Cardiac fibroblast (primary cell): ENCODE data around the gene MEPCE.

ENCODE experiments used
- DNase-seq, 2 donors: peaks; one replicate each; pipeline versions ENCODE4 v3.0.0 to v3.0.0-alpha.2; 2010; ENCODE audit warnings: low read depth in 2 of 2
- H3K4me3 ChIP-seq, 2 donors: replicated peaks in 1 of 2; 1 replicate in 1 of 2; 2 replicates in 1 of 2; pipeline ENCODE4 v1.5.1; 2011; ENCODE audit warnings: low read depth in 2 of 2, low read length in 2 of 2, mild to moderate bottlenecking in 2 of 2, moderate library complexity in 1 of 2
- CTCF ChIP-seq: IDR thresholded peaks from one replicate; pipeline ENCODE4 v1.5.1; 2011; ENCODE audit warnings: low read depth, mild to moderate bottlenecking, low read length, inconsistent platforms

MEPCE gene

DNA sequence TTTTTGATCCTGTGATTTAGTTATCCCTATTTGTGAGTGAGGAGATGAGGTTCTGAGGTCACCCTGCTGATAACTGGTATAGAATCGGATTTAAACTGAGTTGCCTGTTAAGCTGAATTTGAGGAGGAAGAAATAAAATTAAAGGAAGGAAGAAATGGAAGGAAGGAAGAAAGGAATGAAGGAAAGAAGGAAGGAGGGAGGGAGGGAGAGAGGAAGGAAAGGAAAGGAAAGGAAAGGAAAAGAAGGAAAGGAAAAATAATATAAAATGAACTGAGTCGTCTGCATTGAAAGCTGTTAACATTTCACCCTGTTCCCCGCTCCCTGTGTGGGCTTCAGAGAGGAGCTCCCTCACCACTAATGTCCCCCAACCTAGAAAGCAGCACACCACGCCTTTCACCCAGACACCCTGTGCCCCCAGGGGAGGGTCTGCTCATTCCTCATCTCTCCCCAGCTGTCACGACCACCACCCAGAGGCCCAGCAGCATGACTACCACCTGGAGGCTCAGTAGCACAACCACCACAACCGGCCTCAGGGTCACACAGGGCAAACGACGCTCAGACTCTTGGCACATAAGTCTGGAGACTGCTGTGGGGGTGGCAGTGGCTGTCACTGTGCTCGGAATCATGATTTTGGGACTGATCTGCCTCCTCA is 40.1 kb upstream of the MEPCE start:
- no peak overlapping the region for H3K4me3 ChIP-seq

GRCh38 chr7:100390286-100391009 is 39.2 kb upstream of the MEPCE start:
- H3K4me3 ChIP-seq = no peak overlapping the region
- no peak for TF ChIP-seq CTCF
- DNase-seq = no peak

More for the DNA sequence above, 40.1 kb upstream of the MEPCE start:
- TF ChIP-seq CTCF = no peak
- DNase-seq = no peak

DNA sequence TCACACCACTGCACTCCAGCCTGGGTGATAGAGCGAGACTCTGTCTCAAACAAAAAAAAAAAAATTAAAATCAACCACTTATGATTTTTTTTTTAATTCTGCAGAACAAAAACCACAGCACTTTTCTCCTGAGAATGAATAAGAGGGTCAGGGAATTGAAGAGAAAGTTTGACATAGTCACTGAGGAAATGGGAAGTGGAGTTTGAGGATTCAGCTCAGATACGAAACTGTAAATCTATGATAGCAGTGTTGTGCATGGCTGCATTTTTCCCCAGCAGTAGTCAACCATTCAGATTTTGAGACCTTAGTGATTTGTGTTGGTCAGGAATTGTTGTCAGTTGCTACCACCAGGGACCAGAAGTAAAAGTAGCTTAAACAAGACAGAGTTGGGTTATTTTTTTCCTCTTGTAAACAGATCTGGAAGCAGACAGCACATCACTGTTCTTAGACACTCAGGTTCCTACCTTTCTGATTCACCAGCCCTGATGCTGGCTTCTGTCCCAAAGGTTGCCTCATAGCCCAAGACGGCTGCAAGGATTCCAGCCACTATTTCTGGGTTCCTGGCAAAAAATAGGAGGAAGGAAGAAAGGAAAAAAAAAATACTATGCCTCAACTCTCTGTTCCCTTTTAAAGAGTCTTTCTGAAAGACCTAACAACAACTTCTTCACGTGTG is 36.3 kb upstream of the MEPCE start:
- TF ChIP-seq CTCF = no peak
- DNase-seq = no peak
- no peak overlapping the region for H3K4me3 ChIP-seq

DNA sequence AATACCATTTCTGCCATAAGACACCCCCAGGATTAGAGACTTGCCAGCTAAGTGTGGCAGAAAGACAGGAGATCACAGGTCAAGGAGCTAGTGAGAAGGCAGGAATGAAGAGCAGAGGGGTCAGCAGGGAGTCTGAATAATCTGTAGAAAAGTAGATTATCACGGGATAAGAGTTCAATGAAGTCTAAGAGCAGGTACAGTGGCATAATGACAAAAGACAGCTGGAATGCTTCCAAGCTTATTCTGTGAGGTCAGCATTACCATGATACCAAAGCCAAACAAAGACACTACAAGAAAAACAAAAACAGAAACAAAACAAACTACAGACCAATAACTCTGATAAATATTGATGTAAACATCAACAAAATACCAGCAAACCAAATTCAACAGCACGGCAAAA is 35.6 kb upstream of the MEPCE start:
- no peak overlapping the region for H3K4me3 ChIP-seq
- DNase-seq = no peak
- TF ChIP-seq CTCF = no peak

- no peak for TF ChIP-seq CTCF
- DNase-seq = no peak
- no peak overlapping the region for H3K4me3 ChIP-seq
Measured at GRCh38 chr7:100396421-100396982, 33.1 kb upstream of the MEPCE start.

GRCh38 chr7:100397315-100398081 is 32.1 kb upstream of the MEPCE start:
- TF ChIP-seq CTCF = no peak
- no peak overlapping the region for H3K4me3 ChIP-seq
- DNase-seq = no peak
